GM12878 (cell line): ENCODE results near the gene UNC13A. TPM values are rescaled to one million over a fixed set of nuclear protein-coding genes. Genes with fewer than 3 reads are reported as not detected.
"Not testable (repeated sequence)": the region's sequence is repeated elsewhere in the genome, so short reads cannot be mapped to it uniquely, and the experiment has no call there.

Source experiments
- ATAC-seq: fragments of 200-7000 bp; cut with Tn5 transposase; 3 replicates; pipeline ENCODE4 v1.9.1; 2020; ENCODE audit warnings: mild to moderate bottlenecking, moderate library complexity
- BruUV-seq: library from RNA; stranded (reverse); fragments of 400-500 nt; replicated peaks from 2 replicates; lab custom pipeline; 2021; lab: Mats Ljungman, UMichigan
- CTCF ChIA-PET: fragments of 300-600 bp; sonication (Branson Sonifier 250); formaldehyde crosslinking; extraction: SDS; loops from one replicate; lab custom pipeline; 2021; ENCODE audit warnings: inconsistent platforms; lab: Yijun Ruan, JAX
- POLR2A ChIA-PET: fragments of 350-600 bp; formaldehyde crosslinking; extraction: SDS; loops from one replicate; lab custom pipeline; 2021; ENCODE audit warnings: inconsistent platforms; lab: Charles Lee
- RAD21 ChIA-PET: fragments of 300-600 bp; sonication (Branson Sonifier 250); formaldehyde crosslinking; loops from one replicate; lab custom pipeline; 2023; ENCODE audit warnings: antibody characterized with exemption; ENCODE audit not compliant: unreplicated experiment; lab: Charles Lee
- SMC1A ChIA-PET: fragments of 300-600 bp; sonication (Branson Sonifier 250); formaldehyde crosslinking; loops from one replicate; lab custom pipeline; 2023; ENCODE audit not compliant: unreplicated experiment, uncharacterized antibody; lab: Charles Lee
- DNase-seq: peaks from one replicate; pipeline ENCODE4 v3.0.0-alpha.2; 2011; ENCODE audit warnings: low read depth, low spot score
- FAIRE-seq: peaks from 3 replicates; lab custom pipeline; 2011; peaks lifted over from hg19 to GRCh38; lab: Jason Lieb, UNC
- H2AFZ ChIP-seq: 2 replicates; pipeline ENCODE4 v1.6.0; 2011; ENCODE audit warnings: low read depth, low read length, control low read depth; ENCODE audit not compliant: control insufficient read depth
- H3K27ac ChIP-seq: 2 replicates; pipeline ENCODE4 v1.5.1; 2011; ENCODE audit warnings: control low read depth; ENCODE audit not compliant: control insufficient read depth, insufficient read depth
- H3K27me3 ChIP-seq, 2 experiments: replicated peaks in 1 of 2; 2 replicates each; pipeline versions ENCODE4 v1.6.0 to v1.6.1; 2011; ENCODE audit warnings: low read length in 1 of 2; ENCODE audit not compliant: control insufficient read depth in 2 of 2, insufficient read depth in 2 of 2
- H3K36me3 ChIP-seq, 2 experiments: 2 replicates each; pipeline ENCODE4 v1.5.1; 2011; ENCODE audit warnings: low read length in 1 of 2; ENCODE audit not compliant: control insufficient read depth in 2 of 2, insufficient read depth in 2 of 2
- H3K4me1 ChIP-seq: 2 replicates; pipeline ENCODE4 v1.6.1; 2011; ENCODE audit warnings: mild to moderate bottlenecking, low read length, moderate library complexity, mixed read lengths; ENCODE audit not compliant: control insufficient read depth, insufficient read depth
- H3K4me2 ChIP-seq: 2 replicates; pipeline ENCODE4 v1.6.0; 2011; ENCODE audit warnings: control low read depth; ENCODE audit not compliant: control insufficient read depth, insufficient read depth
- H3K4me3 ChIP-seq: fragments of 200-600 bp; sonication (generic); 2 replicates; pipeline ENCODE4 v1.5.1; 2016
- H3K79me2 ChIP-seq: 2 replicates; pipeline ENCODE4 v1.6.0; 2011; ENCODE audit warnings: low read length; ENCODE audit not compliant: control insufficient read depth, insufficient read depth
- H3K9ac ChIP-seq: 2 replicates; pipeline ENCODE4 v1.8.0; 2011; ENCODE audit warnings: low read length, control low read depth, mixed read lengths; ENCODE audit not compliant: control insufficient read depth, insufficient read depth
- H3K9me3 ChIP-seq: replicated peaks from 3 replicates; pipeline ENCODE4 v1.5.1; 2011; ENCODE audit warnings: mild to moderate bottlenecking, low read length; ENCODE audit not compliant: control insufficient read depth, insufficient read depth
- H4K20me1 ChIP-seq: 2 replicates; pipeline ENCODE4 v1.6.0; 2011; ENCODE audit not compliant: control insufficient read depth, insufficient read depth
- DPF2 ChIP-seq: fragments of 450-650 bp; IDR thresholded peaks from 2 replicates; pipeline ENCODE4 v1.6.1; 2017; ENCODE audit warnings: mild to moderate bottlenecking
- SIX5 ChIP-seq: IDR thresholded peaks from 2 replicates; pipeline ENCODE4 v1.6.1; 2011; ENCODE audit warnings: mild to moderate bottlenecking, low read depth, low read length, moderate library complexity; ENCODE audit not compliant: severe bottlenecking
- SRF ChIP-seq, 2 experiments: IDR thresholded peaks; 2 replicates each; pipeline ENCODE4 v1.6.1; 2011; ENCODE audit warnings: low read depth in 2 of 2, low read length in 2 of 2, mild to moderate bottlenecking in 1 of 2, moderate library complexity in 1 of 2
- WGBS: methylation state at CpG from one replicate; pipeline ENCODE4 v1.1.6; 2016; ENCODE audit warnings: low lambda C conversion rate; ENCODE audit not compliant: insufficient replicate concordance, insufficient coverage; ENCODE audit errors: missing lambda C conversion rate; 5-methylcytosine and 5-hydroxymethylcytosine counted together
- in situ Hi-C: fragments of 300-500 bp; cut with MboI; formaldehyde crosslinking; loops from 9 replicates; pipeline ENCODE4 v1.14.3; 2018; ENCODE audit warnings: mixed read lengths
- intact Hi-C: fragments of 100-400 bp; cut with micrococcal nuclease; formaldehyde crosslinking; loops from one replicate; pipeline ENCODE4 v1.14.2; 2022; ENCODE audit not compliant: unreplicated experiment
- polyA plus RNA-seq, 11 experiments: library from polyadenylated mRNA; depleted of rRNA in 4 of 11; unstranded in 6 of 11; stranded (reverse) in 5 of 11; fragments of >200 nt; fragmentation: Nextera tagmentation in 4 of 11; fragmentation: Illumina TruSeq in 1 of 11; extraction: Ambion mirVana in 4 of 11; extraction: Trizol in 1 of 11; gene quantifications; 1 replicate in 1 of 11; 2 replicates in 10 of 11; pipeline versions ENCODE4 v1.2.1 to v1.2.3, GENCODE V29; 2011 to 2016; ENCODE audit warnings: inconsistent platforms in 2 of 11, missing spikeins in 2 of 11, low read depth in 1 of 11
- total RNA-seq, 4 experiments: library from RNA; depleted of rRNA in 3 of 4; stranded (reverse); fragments of >200 nt in 3 of 4; fragmentation: Illumina TruSeq in 1 of 4; extraction: Trizol in 1 of 4; gene quantifications; 2 replicates each; pipeline versions ENCODE4 v1.2.1 to v1.2.3, GENCODE V29; 2013 to 2021

UNC13A gene
- total and polyA plus RNA-seq, 10 of the 15 experiments (the other 5 are each of a cell fraction or from before 2014, with no cell fraction given): under 0.01 to 0.23 (median 0.13) TPM; not detected in 1

DNA sequence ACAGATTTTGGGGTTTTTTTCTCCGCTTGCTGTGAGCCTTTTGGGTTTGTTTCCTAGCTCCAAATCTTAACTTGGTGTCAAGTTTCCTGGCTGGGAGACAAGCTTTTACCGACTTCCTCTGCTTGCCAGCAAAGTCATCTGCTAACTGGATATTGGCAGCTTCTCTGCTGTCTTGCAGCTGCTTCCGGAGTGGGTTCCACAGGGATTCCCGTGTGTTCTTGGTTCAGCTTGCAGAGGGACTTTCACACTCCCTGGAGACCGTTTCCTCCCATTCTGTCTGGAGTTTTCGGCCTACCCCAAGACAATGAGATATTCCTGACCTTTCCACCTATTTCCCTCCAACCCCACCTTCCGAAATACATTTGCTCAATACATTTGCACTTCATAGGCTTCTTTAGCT lies 134.9 kb downstream of the UNC13A start (continued):
- TF ChIP-seq SIX5 (no peak), SRF (IDR thresholded peaks at IDR 0.05; ENCODE audit: low read depth in 2 of 2, low read length in 2 of 2) (no peak), DPF2 (no peak)
- TF ChIP-seq, all 136 proteins: peak for 0

DNA sequence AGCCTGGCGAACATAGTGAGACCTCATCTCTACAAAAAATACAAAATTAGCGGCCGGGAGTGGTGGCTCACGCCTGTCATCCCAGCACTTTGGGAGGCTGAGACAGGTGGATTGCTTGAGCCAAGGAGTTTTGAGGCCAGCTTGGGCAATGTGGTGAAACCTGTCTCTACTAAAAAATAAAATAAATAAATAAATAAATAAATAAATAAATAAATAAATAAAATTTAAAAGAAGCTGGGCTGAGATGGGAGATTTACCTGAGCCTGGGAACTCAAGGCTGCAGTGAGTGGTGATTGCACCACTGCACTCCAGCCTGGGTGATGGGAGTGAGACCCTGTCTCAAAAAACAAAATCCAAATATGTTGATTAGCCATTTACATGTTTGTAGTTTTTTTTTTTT lies 135.4 kb downstream of the UNC13A start:
- BruUV-seq, H3K9me3 ChIP-seq, H3K27ac ChIP-seq, H3K9ac ChIP-seq, H4K20me1 ChIP-seq, H3K4me2 ChIP-seq, H3K27me3 ChIP-seq, ATAC-seq, H3K4me3 ChIP-seq, FAIRE-seq, H3K4me1 ChIP-seq, in situ Hi-C loops, DNase-seq, H3K36me3 ChIP-seq, H2AFZ ChIP-seq, intact Hi-C loops: not testable (repeated sequence)
- 98% methylated on average over 4 of the region's 4 CpGs for WGBS
- peaks cover 16% of the 10 kb centered on the region for H3K79me2 ChIP-seq
- RAD21 ChIA-PET: interaction anchor here (1.6 kb wide), 1 partner anchor 59 kb away, joined by 6 read pairs; no protein-coding TSS in a partner anchor
- POLR2A ChIA-PET: interaction anchor here (0.6 kb wide), 4 partner anchors 9 to 306 kb away, joined by 3 read pairs; no protein-coding TSS in a partner anchor
- CTCF ChIA-PET: interaction anchor here (0.8 to 3.8 kb wide), 5 partner anchors 23 to 224 kb away, joined by 3 to 11 read pairs (median 3); partner anchors contain the start of gene PGLS
- SMC1A ChIA-PET: interaction anchor here (0.7 to 1.7 kb wide), 5 partner anchors 10 to 41 kb away, joined by 3 to 10 read pairs (median 4); partner anchors contain the start of gene PGLS

Other genes with a start within 250 kb of the UNC13A start
Only the 7 nearest of the 13 such genes appear.
- gene COLGALT1, start 132.7 kb downstream of the UNC13A start, total RNA-seq (2014; rRNA removed): 24.4 and 30.4 TPM in 2 replicates
- 16.4 and 17.0 TPM in 2 replicates for gene COLGALT1, start 132.7 kb downstream of the UNC13A start, total RNA-seq (2014; rRNA removed; fragmentation: Illumina TruSeq; extraction: Trizol)
- gene COLGALT1, start 132.7 kb downstream of the UNC13A start, total RNA-seq (2021): 40.5 and 44.7 TPM in 2 replicates
- gene COLGALT1, start 132.7 kb downstream of the UNC13A start, polyA plus RNA-seq (2011; rRNA removed): 40.4 and 78.8 TPM in 2 replicates
- 31.4 and 35.7 TPM in 2 replicates for gene COLGALT1, start 132.7 kb downstream of the UNC13A start, polyA plus RNA-seq (2014; fragmentation: Illumina TruSeq; extraction: Trizol)
- gene COLGALT1, start 132.7 kb downstream of the UNC13A start, polyA plus RNA-seq (2014; fragmentation: Nextera tagmentation; extraction: Ambion mirVana): 1 to 10 TPM; 1.2 to 3.5 TPM
- 41.8 and 44.3 TPM in 2 replicates for gene COLGALT1, start 132.7 kb downstream of the UNC13A start, polyA plus RNA-seq (2014; rRNA removed)
- gene COLGALT1, start 132.7 kb downstream of the UNC13A start, polyA plus RNA-seq (2016; fragmentation: Nextera tagmentation; extraction: Ambion mirVana): 10 to 100 TPM; 22.3 to 29.2 TPM
- gene MAP1S, start 31.1 kb upstream of the UNC13A start, total RNA-seq (2014; rRNA removed): 13.8 and 14.6 TPM in 2 replicates
- 6.4 and 6.6 TPM in 2 replicates for gene MAP1S, start 31.1 kb upstream of the UNC13A start, total RNA-seq (2014; rRNA removed; fragmentation: Illumina TruSeq; extraction: Trizol)
- gene MAP1S, start 31.1 kb upstream of the UNC13A start, total RNA-seq (2021): 63.9 and 65.3 TPM in 2 replicates
- gene MAP1S, start 31.1 kb upstream of the UNC13A start, polyA plus RNA-seq (2011; rRNA removed): 1.9 and 6.6 TPM in 2 replicates
- 2.9 and 16.8 TPM in 2 replicates for gene MAP1S, start 31.1 kb upstream of the UNC13A start, polyA plus RNA-seq (2014; fragmentation: Illumina TruSeq; extraction: Trizol)
- gene MAP1S, start 31.1 kb upstream of the UNC13A start, polyA plus RNA-seq (2014; fragmentation: Nextera tagmentation; extraction: Ambion mirVana): 1 to 10 TPM; 2.1 to 3.4 TPM
- gene MAP1S, start 31.1 kb upstream of the UNC13A start, polyA plus RNA-seq (2014; rRNA removed): 15.5 and 22.2 TPM in 2 replicates
- 10 to 100 TPM; 26.5 to 31.8 TPM for gene MAP1S, start 31.1 kb upstream of the UNC13A start, polyA plus RNA-seq (2016; fragmentation: Nextera tagmentation; extraction: Ambion mirVana)
- 24.3 and 25.2 TPM in 2 replicates for gene FCHO1, start 63.1 kb upstream of the UNC13A start, total RNA-seq (2014; rRNA removed)
- gene FCHO1, start 63.1 kb upstream of the UNC13A start, total RNA-seq (2014; rRNA removed; fragmentation: Illumina TruSeq; extraction: Trizol): 12.2 and 12.5 TPM in 2 replicates
- gene FCHO1, start 63.1 kb upstream of the UNC13A start, total RNA-seq (2021): 36.9 and 45.8 TPM in 2 replicates
- gene FCHO1, start 63.1 kb upstream of the UNC13A start, polyA plus RNA-seq (2011; rRNA removed): 4.3 and 7.2 TPM in 2 replicates
- 6.9 and 11.7 TPM in 2 replicates for gene FCHO1, start 63.1 kb upstream of the UNC13A start, polyA plus RNA-seq (2014; fragmentation: Illumina TruSeq; extraction: Trizol)
- under 1 TPM; 0.14 to 0.73 TPM for gene FCHO1, start 63.1 kb upstream of the UNC13A start, polyA plus RNA-seq (2014; fragmentation: Nextera tagmentation; extraction: Ambion mirVana)
- gene FCHO1, start 63.1 kb upstream of the UNC13A start, polyA plus RNA-seq (2014; rRNA removed): 19.2 and 22.7 TPM in 2 replicates
- gene FCHO1, start 63.1 kb upstream of the UNC13A start, polyA plus RNA-seq (2016; fragmentation: Nextera tagmentation; extraction: Ambion mirVana): 10 to 100 TPM; 24.4 to 28.4 TPM
- 0.22 TPM in 1 of 2 replicates, not detected in the other for gene B3GNT3, start 106.8 kb upstream of the UNC13A start, total RNA-seq (2014; rRNA removed)
- not detected in 2 replicates for gene B3GNT3, start 106.8 kb upstream of the UNC13A start, total RNA-seq (2014; rRNA removed; fragmentation: Illumina TruSeq; extraction: Trizol)
- 0.08 TPM in 1 of 2 replicates, not detected in the other for gene B3GNT3, start 106.8 kb upstream of the UNC13A start, total RNA-seq (2021)
- gene B3GNT3, start 106.8 kb upstream of the UNC13A start, polyA plus RNA-seq (2011; rRNA removed): not detected in 2 replicates
- not detected in 2 replicates for gene B3GNT3, start 106.8 kb upstream of the UNC13A start, polyA plus RNA-seq (2014; fragmentation: Illumina TruSeq; extraction: Trizol)
- not detected for gene B3GNT3, start 106.8 kb upstream of the UNC13A start, polyA plus RNA-seq (2014; fragmentation: Nextera tagmentation; extraction: Ambion mirVana)
- not detected in 2 replicates for gene B3GNT3, start 106.8 kb upstream of the UNC13A start, polyA plus RNA-seq (2014; rRNA removed)
- gene B3GNT3, start 106.8 kb upstream of the UNC13A start, polyA plus RNA-seq (2016; fragmentation: Nextera tagmentation; extraction: Ambion mirVana): not detected
- gene INSL3, start 133.2 kb upstream of the UNC13A start, total RNA-seq (2014; rRNA removed): 0.93 and 1.2 TPM in 2 replicates
- 0.32 and 0.36 TPM in 2 replicates for gene INSL3, start 133.2 kb upstream of the UNC13A start, total RNA-seq (2014; rRNA removed; fragmentation: Illumina TruSeq; extraction: Trizol)
- 0.93 and 1.7 TPM in 2 replicates for gene INSL3, start 133.2 kb upstream of the UNC13A start, total RNA-seq (2021)
- gene INSL3, start 133.2 kb upstream of the UNC13A start, polyA plus RNA-seq (2011; rRNA removed): 0.16 and 0.29 TPM in 2 replicates
- 0.73 TPM in 1 of 2 replicates, not detected in the other for gene INSL3, start 133.2 kb upstream of the UNC13A start, polyA plus RNA-seq (2014; fragmentation: Illumina TruSeq; extraction: Trizol)
- gene INSL3, start 133.2 kb upstream of the UNC13A start, polyA plus RNA-seq (2014; fragmentation: Nextera tagmentation; extraction: Ambion mirVana): under 1 TPM; 0.37 to 0.66 TPM
- gene INSL3, start 133.2 kb upstream of the UNC13A start, polyA plus RNA-seq (2014; rRNA removed): 0.27 and 1.1 TPM in 2 replicates
- 1 to 10 TPM in 1 of 2 experiments, under 1 TPM in 1; 0.78 to 1.9 TPM for gene INSL3, start 133.2 kb upstream of the UNC13A start, polyA plus RNA-seq (2016; fragmentation: Nextera tagmentation; extraction: Ambion mirVana)
- 30.7 and 31.8 TPM in 2 replicates for gene JAK3, start 159.6 kb upstream of the UNC13A start, total RNA-seq (2014; rRNA removed)
- gene JAK3, start 159.6 kb upstream of the UNC13A start, total RNA-seq (2014; rRNA removed; fragmentation: Illumina TruSeq; extraction: Trizol): 11.5 and 11.6 TPM in 2 replicates
- gene JAK3, start 159.6 kb upstream of the UNC13A start, total RNA-seq (2021): 64.2 and 67.9 TPM in 2 replicates
- 13.1 and 26.9 TPM in 2 replicates for gene JAK3, start 159.6 kb upstream of the UNC13A start, polyA plus RNA-seq (2011; rRNA removed)
- 9.8 and 13.9 TPM in 2 replicates for gene JAK3, start 159.6 kb upstream of the UNC13A start, polyA plus RNA-seq (2014; fragmentation: Illumina TruSeq; extraction: Trizol)
- gene JAK3, start 159.6 kb upstream of the UNC13A start, polyA plus RNA-seq (2014; fragmentation: Nextera tagmentation; extraction: Ambion mirVana): 10 to 100 TPM in 1 of 2 experiments, 1 to 10 TPM in 1; 7.8 to 37.2 TPM
- gene JAK3, start 159.6 kb upstream of the UNC13A start, polyA plus RNA-seq (2014; rRNA removed): 36.8 and 39.1 TPM in 2 replicates
- gene JAK3, start 159.6 kb upstream of the UNC13A start, polyA plus RNA-seq (2016; fragmentation: Nextera tagmentation; extraction: Ambion mirVana): 10 to 100 TPM; 34.8 to 35.8 TPM
- gene RPL18A, start 171.6 kb upstream of the UNC13A start, total RNA-seq (2014; rRNA removed): 3,172 and 3,519 TPM in 2 replicates
- 1,696 and 1,955 TPM in 2 replicates for gene RPL18A, start 171.6 kb upstream of the UNC13A start, total RNA-seq (2014; rRNA removed; fragmentation: Illumina TruSeq; extraction: Trizol)
- 3,774 and 3,973 TPM in 2 replicates for gene RPL18A, start 171.6 kb upstream of the UNC13A start, total RNA-seq (2021)
- 583 and 1,181 TPM in 2 replicates for gene RPL18A, start 171.6 kb upstream of the UNC13A start, polyA plus RNA-seq (2011; rRNA removed)
- gene RPL18A, start 171.6 kb upstream of the UNC13A start, polyA plus RNA-seq (2014; fragmentation: Illumina TruSeq; extraction: Trizol): 545 and 2,062 TPM in 2 replicates
- gene RPL18A, start 171.6 kb upstream of the UNC13A start, polyA plus RNA-seq (2014; fragmentation: Nextera tagmentation; extraction: Ambion mirVana): 1,000 to 10,000 TPM; 1,658 to 1,675 TPM
- 3,622 and 3,810 TPM in 2 replicates for gene RPL18A, start 171.6 kb upstream of the UNC13A start, polyA plus RNA-seq (2014; rRNA removed)
- gene RPL18A, start 171.6 kb upstream of the UNC13A start, polyA plus RNA-seq (2016; fragmentation: Nextera tagmentation; extraction: Ambion mirVana): 1,000 to 10,000 TPM; 2,538 to 2,591 TPM